Activated naive CD4-positive, alpha-beta T cell treated with anti-CD3 and anti-CD28 coated beads, Interleukin-2, amount 10 ng/mL, durations not matched to agents 7 days and 5 days (primary cell): ENCODE results near the gene ADAT3.

Experiments
- CTCF ChIA-PET: fragments of 350-600 bp; sonication (Branson Sonifier 250); formaldehyde crosslinking; loops from one replicate; lab custom pipeline; 2021; ENCODE audit warnings: antibody characterized with exemption; lab: Charles Lee
- DNase-seq: peaks from one replicate; pipeline ENCODE4 v3.0.0-alpha.2; 2020
- H3K27ac Mint-ChIP-seq: one replicate; pipeline ENCODE4 v1.8.0; 2021; ENCODE audit warnings: mild to moderate bottlenecking, moderate library complexity, mixed read lengths
- H3K27me3 Mint-ChIP-seq: one replicate; pipeline ENCODE4 v1.8.0; 2021; ENCODE audit warnings: mild to moderate bottlenecking, mixed read lengths
- H3K36me3 Mint-ChIP-seq: one replicate; pipeline ENCODE4 v1.8.0; 2021; ENCODE audit warnings: mixed read lengths
- H3K4me1 Mint-ChIP-seq: one replicate; pipeline ENCODE4 v1.8.0; 2021; ENCODE audit warnings: mixed read lengths
- H3K4me3 Mint-ChIP-seq: one replicate; pipeline ENCODE4 v1.8.0; 2021; ENCODE audit warnings: mild to moderate bottlenecking, moderate library complexity, mixed read lengths
- H3K9me3 Mint-ChIP-seq: one replicate; pipeline ENCODE4 v1.8.0; 2021; ENCODE audit warnings: mixed read lengths

Gene ADAT3

DNA sequence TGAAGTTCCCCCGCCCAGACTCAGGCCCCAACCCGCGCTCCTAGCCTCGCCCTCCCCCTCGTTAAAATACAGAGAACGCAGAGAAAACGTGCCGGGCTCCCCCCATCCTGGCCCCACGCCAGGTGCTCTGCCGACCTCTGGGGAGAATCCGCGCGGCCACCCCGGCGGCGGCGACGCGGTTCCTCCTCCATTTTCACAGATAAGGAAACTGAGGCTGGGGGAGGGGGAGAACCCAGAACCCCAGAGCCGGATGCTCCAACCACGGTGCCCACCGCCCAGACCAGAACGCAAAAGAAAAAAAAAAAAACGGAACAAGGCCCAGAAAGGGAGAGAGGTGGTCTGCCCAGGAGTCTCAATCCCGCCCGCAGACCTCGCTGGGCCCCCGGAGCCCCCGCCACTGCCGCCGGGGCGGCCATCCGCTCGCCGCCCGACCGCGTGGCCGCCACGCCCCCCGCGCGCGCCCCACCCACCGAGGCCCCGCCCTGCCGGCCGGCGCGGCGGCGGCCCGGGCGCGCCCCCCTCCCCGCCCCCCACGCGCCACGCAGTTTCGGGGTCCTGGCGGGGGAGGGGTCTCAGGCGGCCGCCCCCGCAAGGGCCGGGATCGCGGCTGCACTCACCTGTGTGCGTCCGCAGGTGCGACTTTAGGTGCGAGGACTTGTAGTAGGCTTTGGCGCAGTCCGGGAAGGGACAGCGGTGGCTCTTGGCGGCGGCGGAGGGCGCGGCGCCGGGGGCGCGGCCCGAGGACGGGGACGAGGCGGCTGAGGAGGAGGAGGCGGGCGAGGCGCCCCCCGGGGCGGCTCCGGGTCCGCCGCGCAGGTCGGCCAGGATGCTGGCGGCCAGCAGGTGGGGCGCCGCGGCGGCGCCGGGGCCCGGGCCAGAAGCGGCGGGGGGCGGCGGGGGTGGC lies 42.5 kb upstream of the ADAT3 start:
- DNase-seq, result peak; percentile 68
- CTCF ChIA-PET, result no interaction called here
- Mint-ChIP-seq H3K9me3 (no peaks in the 10 kb centered on the region), H3K27ac (peak overlapping the region; percentile 94), H3K27me3 (no peaks in the 10 kb centered on the region), H3K4me3 (peak overlapping the region; percentile 92), H3K4me1 (peaks cover 47% of the 10 kb centered on the region), H3K36me3 (peaks cover 2% of the 10 kb centered on the region)

DNA sequence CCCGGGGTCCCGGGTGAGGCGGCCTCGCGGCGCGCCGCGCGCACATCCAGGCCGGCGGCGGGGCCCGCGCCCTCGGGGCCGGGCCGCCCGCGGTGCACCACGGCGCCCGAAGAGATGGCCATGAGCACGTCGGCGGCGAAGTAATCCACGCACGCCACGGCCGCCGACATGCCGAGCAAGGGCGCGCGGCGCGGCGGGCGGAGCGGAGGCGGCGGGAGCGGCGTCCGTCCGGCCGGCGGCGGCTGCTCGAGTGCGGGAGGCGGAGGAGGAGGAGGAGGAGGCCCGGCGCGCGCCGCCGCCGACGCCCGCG lies 41.9 kb upstream of the ADAT3 start, which contains the start of gene KLF16:
KLF16 (minus strand) TSS at position 252 of the 310 bp plus-strand sequence; CDS start at position 170, 82 bp downstream.
- H3K36me3 Mint-ChIP-seq, result peaks cover 5% of the 10 kb centered on the region
- H3K4me3 Mint-ChIP-seq, result peak within 1 kb of the TSS; percentile 92
- peak within 1 kb of the TSS; percentile 94 for H3K27ac Mint-ChIP-seq
- peaks cover 47% of the 10 kb centered on the region for H3K4me1 Mint-ChIP-seq
- no peaks in the 10 kb centered on the region for H3K9me3 Mint-ChIP-seq
- CTCF ChIA-PET, result no interaction called here
- no peaks in the 10 kb centered on the region for H3K27me3 Mint-ChIP-seq
- DNase-seq, result no peak

DNA sequence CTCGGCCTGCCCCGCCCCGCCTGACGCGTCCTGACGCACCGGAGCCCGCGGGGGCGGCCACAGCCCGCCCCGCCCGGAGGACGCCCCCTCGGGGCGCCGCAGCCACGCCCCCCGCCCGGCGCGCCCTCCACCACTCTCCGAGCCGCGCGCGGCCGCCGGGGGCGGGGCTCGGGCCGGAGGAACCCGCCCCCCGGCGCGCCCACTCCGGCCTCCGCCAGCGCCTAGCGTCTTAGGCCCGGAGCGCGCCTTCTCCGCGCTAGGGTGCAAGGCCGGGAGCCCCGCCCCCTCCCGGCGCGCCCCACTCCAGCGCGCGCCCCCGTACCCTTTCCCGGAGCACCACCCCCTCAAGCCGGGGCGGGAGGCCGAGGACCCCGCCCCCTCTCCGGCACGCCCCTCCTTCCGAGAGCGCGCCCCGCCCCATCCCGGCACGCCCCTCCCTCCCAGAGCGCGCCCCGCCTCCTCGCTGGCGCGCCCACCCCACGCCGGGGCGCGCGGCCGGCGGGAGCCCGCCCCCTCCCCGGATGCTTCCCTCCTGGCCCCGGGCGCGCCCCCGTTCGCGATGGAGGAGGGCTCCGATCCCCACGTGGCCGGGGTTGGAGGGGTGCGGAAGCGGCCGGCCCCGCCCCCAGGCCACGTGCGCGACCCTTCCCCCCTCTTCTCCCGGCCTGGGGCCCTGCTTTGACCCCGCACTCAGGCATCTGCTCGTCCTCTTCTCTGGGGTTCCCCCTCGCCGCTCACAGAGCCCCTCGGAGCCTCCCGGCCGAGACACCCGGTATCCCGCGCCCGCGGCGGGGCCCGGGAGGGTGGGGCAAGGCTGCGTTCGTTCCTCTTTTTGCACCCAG lies 41.3 kb upstream of the ADAT3 start:
- peaks cover 5% of the 10 kb centered on the region for H3K36me3 Mint-ChIP-seq
- CTCF ChIA-PET, result interaction anchor here (0.7 to 4.0 kb wide), 9 partner anchors 8 to 206 kb away, joined by 3 to 21 read pairs (median 4); partner anchors contain the start of gene ABHD17A
- H3K9me3 Mint-ChIP-seq, result no peaks in the 10 kb centered on the region
- DNase-seq, result peak; percentile 94
- H3K27me3 Mint-ChIP-seq, result no peaks in the 10 kb centered on the region
- H3K4me1 Mint-ChIP-seq, result peaks cover 45% of the 10 kb centered on the region
- peak overlapping the region; percentile 87 for H3K27ac Mint-ChIP-seq
- peak overlapping the region; percentile 73 for H3K4me3 Mint-ChIP-seq

DNA sequence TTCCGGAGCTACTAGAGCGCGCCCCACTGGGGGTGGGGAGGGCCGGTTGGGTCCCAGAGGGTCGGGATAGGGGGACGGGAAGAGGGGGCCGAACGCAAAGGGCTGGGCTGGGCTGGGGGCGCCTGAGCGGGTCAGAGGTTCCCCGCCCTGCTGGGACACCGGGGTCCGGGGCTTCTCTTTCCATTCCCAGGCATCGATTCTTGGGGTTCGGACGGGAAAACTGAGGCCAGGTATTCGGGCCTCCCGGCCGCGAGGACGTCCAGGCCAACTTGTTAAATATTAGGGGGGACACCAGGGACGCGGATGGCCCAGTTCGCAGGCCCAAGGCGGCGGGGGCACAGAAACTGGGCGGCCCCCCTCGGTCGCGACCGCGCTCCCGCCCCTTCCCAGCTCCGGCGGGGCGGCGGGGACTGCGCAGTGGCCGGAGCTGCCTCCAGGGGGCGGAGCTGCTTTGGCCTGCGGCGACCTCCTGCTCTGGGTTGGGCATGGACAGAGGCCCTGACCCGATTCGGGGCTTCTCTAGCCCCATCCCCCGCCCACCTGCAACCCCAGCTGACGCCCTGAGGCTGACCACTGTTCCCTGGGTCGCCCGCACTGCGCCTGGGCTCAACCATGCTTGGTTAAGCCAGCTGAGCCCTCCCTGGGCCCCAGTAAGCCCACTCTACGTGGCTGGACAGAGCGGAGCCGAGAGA lies 40.6 kb upstream of the ADAT3 start:
- CTCF ChIA-PET, result interaction anchor here (0.7 to 4.0 kb wide), 9 partner anchors 9 to 205 kb away, joined by 3 to 21 read pairs (median 4); partner anchors contain the start of gene ABHD17A
- Mint-ChIP-seq H3K9me3 (no peaks in the 10 kb centered on the region), H3K4me3 (peak overlapping the region; percentile 73), H3K27me3 (no peaks in the 10 kb centered on the region), H3K4me1 (peaks cover 47% of the 10 kb centered on the region), H3K36me3 (peaks cover 6% of the 10 kb centered on the region), H3K27ac (peak overlapping the region; percentile 87)
- peak; percentile 75 for DNase-seq

DNA sequence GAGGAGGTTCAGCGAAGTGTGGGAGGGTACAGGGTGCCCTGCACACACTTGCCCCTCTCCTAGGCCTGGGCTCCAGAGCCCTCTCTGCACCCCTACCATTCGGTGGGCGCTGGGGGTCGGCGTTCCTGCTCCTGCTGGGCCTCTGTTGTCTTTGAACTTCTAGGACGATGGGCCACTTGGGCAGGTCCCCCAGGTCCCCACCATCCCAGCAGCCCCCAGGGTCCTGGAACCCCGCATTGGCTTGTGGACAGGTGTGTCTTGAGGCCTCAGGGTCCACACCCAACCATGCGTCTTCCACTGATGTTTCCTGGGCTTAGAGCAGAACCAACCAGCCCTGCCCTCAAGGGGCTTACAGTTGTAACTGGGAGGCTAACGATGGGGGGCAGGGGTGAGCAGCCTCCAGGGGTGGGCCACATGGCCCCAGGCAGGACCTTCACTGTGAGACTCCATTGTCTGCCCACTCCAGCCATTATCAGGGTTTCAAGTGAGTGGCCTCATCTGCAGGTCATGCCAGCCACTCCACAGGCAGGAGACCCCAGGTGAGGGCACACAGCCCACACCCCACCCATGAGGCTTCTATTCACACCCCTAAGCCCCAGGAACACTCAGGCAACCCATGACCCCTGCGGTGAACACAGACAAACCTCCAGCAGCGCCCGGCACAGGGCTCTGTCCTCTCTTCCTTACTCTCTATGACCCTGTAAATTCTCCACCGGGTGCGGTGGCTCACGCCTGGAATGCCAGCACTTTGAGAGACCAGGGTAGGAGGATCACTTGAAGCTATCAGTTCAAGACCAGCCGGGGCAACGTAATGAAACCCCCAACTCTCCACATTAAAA lies 39.8 kb upstream of the ADAT3 start:
- Mint-ChIP-seq H3K4me1 (peaks cover 52% of the 10 kb centered on the region), H3K4me3 (peak overlapping the region; percentile 73), H3K27ac (peak overlapping the region; percentile 75), H3K9me3 (no peaks in the 10 kb centered on the region), H3K27me3 (no peaks in the 10 kb centered on the region), H3K36me3 (peaks cover 10% of the 10 kb centered on the region)
- CTCF ChIA-PET, result interaction anchor here (0.7 to 4.0 kb wide), 8 partner anchors 9 to 205 kb away, joined by 3 to 21 read pairs (median 4); no protein-coding TSS in a partner anchor
- DNase-seq, result no peak

DNA sequence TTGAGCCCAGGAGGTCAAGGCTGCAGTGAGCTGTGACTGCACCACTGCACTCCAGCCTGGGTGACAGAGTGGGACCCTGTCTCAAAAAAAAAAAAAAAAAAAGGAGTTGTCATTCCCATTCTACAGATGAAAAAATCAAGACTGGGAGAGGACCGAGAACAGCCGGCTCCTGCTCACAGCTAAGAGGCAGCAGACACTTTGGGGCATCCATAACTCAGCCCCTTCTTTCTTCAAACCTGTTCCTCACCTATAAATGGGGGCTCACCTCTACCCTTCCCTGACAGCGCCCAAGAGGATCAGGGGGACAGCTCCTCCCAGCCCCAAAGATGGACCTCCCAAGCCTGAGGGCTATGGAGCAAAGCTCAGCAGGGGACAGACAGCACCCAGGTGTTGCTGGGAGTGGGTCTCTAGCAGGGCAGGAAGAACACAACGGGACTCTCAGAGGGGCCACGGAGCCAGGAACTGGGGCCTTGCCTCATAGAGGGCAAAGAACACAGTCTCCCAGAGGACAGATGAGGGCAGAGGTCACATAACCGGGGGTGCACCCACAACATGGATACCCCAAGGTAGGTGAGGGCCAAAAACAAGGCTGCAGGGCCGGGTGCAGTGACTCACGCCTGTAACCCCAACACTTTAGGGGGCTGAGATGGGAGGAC lies 38.4 kb upstream of the ADAT3 start:
- Mint-ChIP-seq H3K27me3 (no peaks in the 10 kb centered on the region), H3K4me3 (no peak overlapping the region), H3K4me1 (peaks cover 42% of the 10 kb centered on the region), H3K9me3 (no peaks in the 10 kb centered on the region), H3K36me3 (peaks cover 13% of the 10 kb centered on the region), H3K27ac (peak overlapping the region; percentile 63)
- CTCF ChIA-PET, result interaction anchor here (0.9 to 4.0 kb wide), 3 partner anchors 9 to 63 kb away, joined by 4 to 21 read pairs (median 4); no protein-coding TSS in a partner anchor
- DNase-seq, result no peak

DNA sequence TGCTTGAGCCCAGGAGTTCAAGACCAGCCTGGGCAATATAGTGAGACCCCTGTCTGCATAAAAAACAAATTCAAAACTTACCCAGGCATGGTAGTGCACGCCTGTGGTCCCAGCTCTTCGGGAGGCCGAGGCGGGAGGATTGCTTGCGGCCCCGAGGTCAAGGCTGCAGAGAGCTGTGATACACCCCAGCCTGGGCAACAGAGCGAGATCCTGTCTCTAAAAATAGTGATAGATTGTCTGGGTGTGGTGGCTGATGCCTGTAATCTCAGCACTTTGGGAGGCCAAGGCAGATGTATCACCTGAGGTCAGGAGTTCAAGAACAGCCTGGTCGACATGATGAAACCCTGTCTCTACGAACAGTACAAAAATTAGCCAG lies 37.9 kb upstream of the ADAT3 start:
- Mint-ChIP-seq H3K27me3 (no peaks in the 10 kb centered on the region), H3K4me1 (peaks cover 38% of the 10 kb centered on the region), H3K27ac (peak overlapping the region; percentile 33), H3K4me3 (no peak overlapping the region), H3K36me3 (peaks cover 13% of the 10 kb centered on the region), H3K9me3 (no peaks in the 10 kb centered on the region)
- DNase-seq, result no peak
- CTCF ChIA-PET, result interaction anchor here (0.9 to 4.0 kb wide), 2 partner anchors 29 to 63 kb away, joined by 4 to 21 read pairs; no protein-coding TSS in a partner anchor

DNA sequence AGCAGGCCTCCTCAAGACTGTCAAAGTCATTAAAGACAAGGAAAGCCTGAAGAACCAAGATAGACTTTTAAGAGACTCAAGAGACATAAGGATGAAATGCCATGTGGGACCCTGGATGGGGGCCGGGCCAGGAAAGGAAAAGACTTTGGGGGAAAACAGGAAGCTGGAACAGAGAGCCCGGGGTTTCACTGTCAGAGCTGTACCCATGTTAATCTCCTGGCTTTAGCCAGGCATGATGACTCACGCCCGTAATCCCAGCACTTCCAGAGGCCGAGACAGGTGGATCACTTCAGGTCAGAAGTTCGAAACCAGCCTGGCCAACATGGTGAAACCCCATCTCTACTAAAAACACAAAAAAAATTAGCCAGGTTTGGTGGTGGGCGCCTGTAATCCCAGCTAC lies 36.2 kb upstream of the ADAT3 start:
- peaks cover 21% of the 10 kb centered on the region for H3K36me3 Mint-ChIP-seq
- H3K27ac Mint-ChIP-seq, result no peak overlapping the region
- peaks cover 44% of the 10 kb centered on the region for H3K4me1 Mint-ChIP-seq
- H3K9me3 Mint-ChIP-seq, result no peaks in the 10 kb centered on the region
- H3K27me3 Mint-ChIP-seq, result no peaks in the 10 kb centered on the region
- DNase-seq, result no peak
- CTCF ChIA-PET, result no interaction called here
- no peak overlapping the region for H3K4me3 Mint-ChIP-seq

DNA sequence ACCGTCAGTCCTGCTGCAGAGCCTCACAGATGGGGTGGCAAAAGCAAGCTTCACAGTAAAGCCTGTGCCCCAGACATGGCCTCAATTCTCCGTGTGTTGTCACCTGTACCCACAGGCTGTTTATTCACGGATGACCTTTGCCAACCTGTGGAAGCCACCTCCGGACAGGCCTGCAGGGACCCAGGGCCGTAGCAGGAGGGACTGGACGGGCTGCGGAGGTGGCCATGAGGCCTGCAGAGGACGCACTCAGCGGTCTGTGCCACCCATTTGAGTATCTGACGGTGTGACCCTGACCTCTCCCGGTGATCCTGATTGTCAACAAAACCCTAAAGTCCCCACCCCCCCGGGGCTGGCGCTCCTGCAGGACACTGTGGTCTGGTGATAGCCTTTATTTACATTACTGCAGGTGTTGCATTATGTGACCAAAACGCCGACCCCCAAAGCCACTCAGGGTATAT lies 34.0 kb upstream of the ADAT3 start:
- no peak overlapping the region for H3K27ac Mint-ChIP-seq
- CTCF ChIA-PET, result interaction anchor here (0.7 kb wide), 1 partner anchor 12 kb away, joined by 4 read pairs; no protein-coding TSS in a partner anchor
- peaks cover 38% of the 10 kb centered on the region for H3K36me3 Mint-ChIP-seq
- no peak overlapping the region for H3K4me3 Mint-ChIP-seq
- H3K9me3 Mint-ChIP-seq, result no peaks in the 10 kb centered on the region
- peaks cover 4% of the 10 kb centered on the region for H3K27me3 Mint-ChIP-seq
- peaks cover 49% of the 10 kb centered on the region for H3K4me1 Mint-ChIP-seq
- DNase-seq, result no peak

DNA sequence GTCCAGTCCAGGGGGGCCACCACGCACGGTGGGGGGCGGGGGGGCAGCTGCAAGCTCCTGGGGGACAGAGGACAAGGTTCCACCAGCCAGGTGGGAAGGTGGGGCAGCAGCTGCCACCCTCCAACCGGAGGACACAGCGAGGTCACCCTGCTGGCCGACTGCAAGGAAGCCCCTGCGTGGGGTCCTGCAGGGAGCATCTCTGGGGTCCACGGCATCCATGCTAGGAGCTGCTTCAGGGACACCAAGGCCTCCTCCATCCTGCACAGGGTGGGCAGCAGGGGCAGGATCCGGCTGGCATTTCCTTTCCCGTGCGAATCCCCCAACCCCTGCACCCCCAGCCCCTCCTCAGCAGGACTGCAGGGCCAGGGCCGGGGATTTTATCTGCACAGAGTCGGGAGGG lies 33.6 kb upstream of the ADAT3 start:
- Mint-ChIP-seq H3K36me3 (peaks cover 39% of the 10 kb centered on the region), H3K27me3 (peaks cover 4% of the 10 kb centered on the region), H3K27ac (no peak overlapping the region), H3K4me1 (peaks cover 54% of the 10 kb centered on the region), H3K4me3 (no peak overlapping the region), H3K9me3 (no peaks in the 10 kb centered on the region)
- CTCF ChIA-PET, result no interaction called here
- DNase-seq, result no peak

DNA sequence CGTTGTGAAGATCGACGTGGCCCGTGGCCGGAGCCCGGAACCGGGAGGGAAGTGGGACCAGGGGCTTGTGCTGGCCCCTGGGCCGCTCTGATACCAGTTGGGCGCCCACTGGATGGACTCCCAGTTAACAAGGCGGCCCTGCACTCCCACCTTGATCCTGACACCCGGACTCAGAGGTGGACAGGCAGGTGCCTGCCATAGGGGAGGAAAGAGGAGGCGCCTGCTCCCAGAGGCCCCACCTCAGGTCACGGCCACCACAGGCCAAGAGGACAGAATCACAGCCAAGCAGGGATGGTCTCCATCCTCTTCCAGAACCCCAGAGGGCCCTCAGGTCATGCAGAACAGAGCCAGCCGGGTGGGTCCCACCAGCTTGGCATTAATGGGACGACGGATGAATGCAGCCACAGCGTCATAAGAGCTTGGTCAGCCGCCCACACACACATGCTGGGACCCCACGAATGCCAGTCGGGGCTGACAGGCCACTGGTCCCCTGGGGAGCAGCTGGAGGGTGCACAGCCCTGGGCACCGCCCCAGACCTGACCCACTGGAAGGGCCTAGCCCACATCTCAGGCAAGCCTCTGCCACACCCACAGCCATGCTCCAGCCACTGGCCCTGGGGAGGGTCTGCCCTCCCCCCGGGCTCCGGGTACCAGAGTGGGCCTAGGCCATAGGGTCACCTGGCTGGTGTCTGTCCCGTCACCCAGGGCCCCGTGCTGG lies 32.2 kb upstream of the ADAT3 start:
- Mint-ChIP-seq H3K4me3 (peak overlapping the region; percentile 23), H3K4me1 (peaks cover 45% of the 10 kb centered on the region), H3K9me3 (no peaks in the 10 kb centered on the region), H3K36me3 (peaks cover 35% of the 10 kb centered on the region), H3K27ac (peak overlapping the region; percentile 62), H3K27me3 (peaks cover 4% of the 10 kb centered on the region)
- DNase-seq, result no peak
- CTCF ChIA-PET, result no interaction called here
